Measurements from ENCODE around the gene SRGAP3.

Gene SRGAP3

DNA sequence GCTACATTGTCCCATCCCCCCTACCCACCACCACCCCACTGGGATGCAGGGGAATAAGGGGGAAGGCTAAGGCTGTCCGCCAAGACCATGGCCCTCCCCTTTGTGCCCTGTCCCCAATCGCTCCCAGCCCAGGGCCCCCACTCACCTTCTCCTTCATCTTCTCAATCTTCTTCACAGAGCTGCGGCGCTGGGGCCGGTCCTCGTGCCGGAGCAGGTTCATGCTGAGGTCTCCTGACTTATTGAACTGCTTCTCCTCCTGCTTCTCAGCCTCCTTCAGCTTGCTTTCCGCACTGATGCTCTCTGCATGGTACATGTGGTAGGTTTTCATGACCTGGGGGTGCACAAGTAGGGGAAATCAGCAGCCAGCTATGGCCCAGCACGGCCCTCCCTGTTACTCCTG, 185.2 kb downstream of the SRGAP3 start:
- no peak for DNase-seq (ENCODE audit: low read depth in 2 of 3, low spot score in 2 of 3)

DNA sequence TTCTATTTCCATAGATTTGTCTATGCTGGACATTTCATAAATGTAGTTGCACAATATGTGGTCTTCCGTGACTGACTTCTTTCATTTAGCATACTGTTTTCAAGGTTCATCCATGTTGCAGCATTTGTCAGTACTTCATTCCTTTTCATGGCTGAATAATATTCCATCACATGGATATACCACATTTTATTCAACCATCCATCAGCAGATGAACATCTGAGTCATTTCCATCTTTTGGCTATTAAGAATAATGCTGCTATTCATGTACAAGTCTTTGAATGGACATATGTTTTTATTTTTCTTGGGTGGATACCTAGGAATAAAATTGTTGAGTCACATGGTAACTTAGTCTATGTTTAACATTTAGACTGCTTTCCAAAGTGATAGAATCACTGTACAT, 186.9 kb downstream of the SRGAP3 start:
- DNase-seq (ENCODE audit: low read depth in 2 of 3, low spot score in 2 of 3) = no peak

DNA sequence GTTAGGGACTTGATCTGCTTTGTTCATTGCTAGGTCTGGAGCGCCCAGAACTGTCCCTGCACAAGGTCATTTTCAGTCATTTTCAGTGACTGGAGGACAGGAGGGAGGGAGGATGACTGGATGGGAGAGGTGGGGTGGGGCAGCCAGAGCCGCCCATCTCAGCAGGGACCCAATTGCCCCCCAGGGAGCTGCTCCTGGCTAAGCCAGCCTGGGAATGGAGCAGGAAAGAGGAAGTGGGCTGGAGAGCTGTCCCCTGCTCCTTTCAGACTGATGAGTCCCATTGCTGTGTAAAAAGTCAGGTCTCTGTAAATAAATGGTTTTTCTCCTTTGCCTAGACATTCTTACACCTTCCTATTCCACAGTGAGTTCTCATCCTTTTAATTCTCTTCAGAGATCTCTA, 187.8 kb downstream of the SRGAP3 start:
- DNase-seq (ENCODE audit: low read depth in 2 of 3, low spot score in 2 of 3) = no peak

DNA sequence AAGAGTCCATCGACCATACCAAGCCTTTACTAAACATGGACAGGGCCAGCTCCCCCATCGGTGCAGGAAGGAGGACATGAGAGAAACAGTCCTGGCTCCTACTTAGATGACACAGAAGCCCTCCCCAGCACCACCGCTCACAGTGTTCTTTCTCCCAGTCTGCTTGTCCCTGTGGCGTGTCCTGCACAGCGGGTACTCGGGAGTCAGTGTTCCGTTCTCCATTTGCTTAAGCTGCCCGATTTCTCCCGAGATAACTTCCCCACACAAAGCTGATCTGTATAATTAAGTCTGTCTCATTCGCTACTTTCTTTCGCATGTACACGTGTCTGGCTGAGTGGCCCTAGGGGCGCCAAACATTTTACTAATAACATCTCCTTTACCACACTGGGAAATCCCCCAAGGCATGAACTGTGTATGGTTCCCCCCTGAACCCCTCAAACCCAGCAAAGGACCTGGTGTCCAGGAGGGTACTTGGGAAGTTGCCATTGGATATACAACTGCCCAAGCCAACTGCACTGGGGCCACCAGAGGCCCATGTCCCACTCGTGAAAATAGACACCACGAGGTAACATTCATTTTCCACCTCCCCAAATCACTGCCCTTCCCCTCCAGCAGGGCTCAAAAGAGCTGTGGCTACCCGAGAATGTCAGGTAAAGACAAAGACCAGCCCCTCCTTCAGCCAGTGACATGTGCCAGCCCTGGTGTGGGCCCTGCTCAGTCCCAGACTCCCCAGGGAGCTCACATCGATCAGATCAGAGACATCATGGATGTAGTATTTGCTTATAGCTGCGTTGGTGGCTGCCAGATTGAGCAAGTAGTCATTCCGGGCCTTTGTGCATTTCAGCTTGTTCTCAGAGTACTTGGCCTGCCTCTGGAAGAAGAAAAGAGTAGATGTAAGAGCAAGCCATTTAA, 189.7 kb downstream of the SRGAP3 start:
- DNase-seq (ENCODE audit: low read depth in 2 of 3, low spot score in 2 of 3) = no peak

DNA sequence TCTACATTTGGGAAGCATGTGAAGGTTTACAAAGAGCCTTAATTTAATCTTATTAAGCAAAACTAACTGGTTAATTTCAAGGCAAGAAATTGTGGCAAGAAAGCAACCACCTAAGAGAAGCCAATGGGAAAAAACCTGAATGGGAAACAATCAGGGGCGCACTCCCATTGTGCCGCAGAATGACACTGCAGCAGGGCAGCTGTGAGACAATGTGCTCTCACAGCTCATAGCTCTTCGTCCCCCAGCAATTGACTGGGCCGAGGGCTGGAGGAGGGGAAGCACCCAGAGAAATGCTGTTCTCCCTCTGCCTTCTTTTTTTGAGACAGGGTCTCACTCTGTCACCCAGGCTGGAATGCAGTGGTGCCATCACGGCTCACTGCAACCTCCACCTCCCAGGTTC, 192.9 kb downstream of the SRGAP3 start:
- no peak for DNase-seq (ENCODE audit: low read depth in 2 of 3, low spot score in 2 of 3)

DNA sequence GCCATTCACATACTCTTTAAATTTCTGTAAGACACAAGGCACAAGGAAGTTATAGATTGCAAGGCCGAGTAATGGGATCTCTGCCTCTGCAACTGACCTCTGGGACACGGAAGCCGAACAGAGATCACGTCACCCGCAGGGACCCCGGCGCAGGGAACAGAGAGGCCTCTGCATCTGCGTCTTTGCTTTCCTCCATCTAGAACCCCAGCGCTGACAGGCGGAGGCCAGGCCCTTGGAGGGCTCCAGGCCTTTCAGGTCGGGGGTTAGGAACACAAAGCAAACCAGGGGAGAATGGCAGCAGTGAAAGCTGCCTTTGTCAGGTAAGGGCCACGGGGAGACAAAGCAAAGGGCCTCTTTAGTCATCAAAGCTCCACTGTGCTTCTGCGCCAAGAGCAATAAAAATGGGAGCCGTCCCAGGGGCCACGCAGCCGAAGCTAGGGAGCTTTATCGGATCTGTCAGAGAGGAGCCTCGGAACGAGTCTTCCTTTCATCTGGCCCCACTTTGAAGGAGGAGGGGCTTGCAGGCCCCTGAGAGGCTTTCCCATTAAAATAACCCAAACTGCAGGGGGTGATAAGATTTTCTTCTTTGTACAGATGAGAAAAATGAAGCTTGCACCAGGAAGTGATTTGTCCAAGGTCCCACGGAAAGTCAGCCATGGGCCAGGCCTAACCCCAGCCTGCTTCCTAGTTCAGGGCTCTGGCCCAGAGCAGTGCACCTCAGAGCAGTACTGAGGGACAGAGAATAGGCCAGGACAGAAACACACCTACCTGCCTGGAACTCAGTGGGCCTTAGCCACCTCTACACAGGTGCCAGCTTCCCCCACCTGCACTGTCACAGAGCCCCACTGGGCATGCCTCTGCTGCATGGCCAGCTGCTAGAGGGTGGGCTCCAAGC, 201.7 kb downstream of the SRGAP3 start:
- DNase-seq (ENCODE audit: low read depth in 2 of 3, low spot score in 2 of 3) = no peak

DNA sequence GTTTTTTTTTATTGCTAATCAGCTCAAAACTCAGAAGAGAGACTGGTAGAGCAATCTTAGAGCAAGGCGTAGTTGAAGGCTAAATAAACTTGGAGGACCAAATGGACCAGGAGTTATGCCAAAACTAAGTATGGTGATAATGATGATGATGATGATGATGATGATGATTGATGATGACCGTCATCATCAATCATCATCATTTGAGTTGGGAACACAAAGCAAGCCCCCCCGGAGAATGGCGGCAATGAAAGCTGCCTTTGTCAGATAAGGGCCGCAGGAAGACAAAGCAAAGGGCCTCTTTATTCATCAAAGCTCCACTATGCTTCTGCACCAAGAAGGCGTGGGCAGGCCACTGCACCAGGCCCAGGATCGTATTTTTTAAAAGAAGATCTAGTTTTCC, 204.1 kb downstream of the SRGAP3 start:
- no peak for DNase-seq (ENCODE audit: low read depth in 2 of 3, low spot score in 2 of 3)

DNA sequence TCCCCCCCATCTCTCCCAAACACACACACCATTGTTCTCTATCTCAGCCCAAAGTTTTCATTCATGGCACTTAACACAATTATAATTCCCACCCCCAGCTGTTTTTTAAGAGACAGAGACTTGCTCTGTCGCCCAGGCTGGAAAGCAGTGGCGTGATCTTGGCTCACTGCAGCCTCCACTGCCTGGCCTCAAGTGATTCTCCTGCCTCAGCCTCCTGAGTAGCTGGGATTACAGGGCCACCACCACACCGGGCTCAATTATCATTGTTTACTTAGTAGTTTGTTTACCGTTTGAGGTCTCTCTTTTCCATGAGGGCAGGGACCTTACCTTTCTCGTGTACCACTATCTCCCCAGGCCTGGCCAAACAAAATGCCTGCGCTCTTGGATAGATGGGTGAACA, 206.4 kb downstream of the SRGAP3 start:
- DNase-seq (ENCODE audit: low read depth in 2 of 3, low spot score in 2 of 3) = no peak

DNA sequence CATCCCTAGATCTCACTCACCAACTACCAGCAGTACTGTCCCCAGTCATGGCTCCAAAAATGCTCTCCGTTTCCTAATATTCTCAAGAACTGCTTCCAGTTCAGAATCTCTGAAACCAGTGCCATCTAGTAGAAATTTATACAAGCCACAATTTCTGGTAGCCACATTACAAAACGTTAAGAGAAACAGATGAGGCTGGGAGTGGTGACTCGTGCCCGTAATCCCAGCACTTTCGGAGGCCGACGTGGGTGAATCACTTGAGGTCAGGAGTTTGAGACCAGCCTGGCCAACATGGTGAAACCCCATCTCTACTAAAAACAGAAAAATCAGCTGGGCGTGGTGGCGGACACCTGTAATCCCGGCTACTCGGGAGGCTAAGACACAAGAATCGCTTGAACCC, 207.8 kb downstream of the SRGAP3 start:
- no peak for DNase-seq (ENCODE audit: low read depth in 2 of 3, low spot score in 2 of 3)

DNA sequence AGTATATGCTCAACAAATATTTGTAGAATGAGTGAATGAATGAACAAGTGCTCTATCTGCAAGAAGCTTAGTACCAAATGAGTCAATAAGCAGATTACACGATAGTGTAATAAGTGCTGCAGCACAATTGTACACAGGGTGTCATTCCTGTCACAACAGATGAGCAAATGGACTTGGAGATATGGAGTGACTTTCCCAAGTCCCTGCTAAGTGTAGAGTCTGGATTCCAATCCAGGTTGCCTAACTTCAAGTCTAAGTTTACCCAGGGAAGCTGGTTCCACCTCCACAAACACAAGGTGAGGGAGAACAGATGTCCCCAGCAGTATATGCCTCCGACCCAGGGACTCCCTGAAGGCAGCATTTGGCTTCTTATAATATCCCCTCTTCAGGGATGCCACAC, 208.4 kb downstream of the SRGAP3 start:
- no peak for DNase-seq (ENCODE audit: low read depth in 2 of 3, low spot score in 2 of 3)

DNA sequence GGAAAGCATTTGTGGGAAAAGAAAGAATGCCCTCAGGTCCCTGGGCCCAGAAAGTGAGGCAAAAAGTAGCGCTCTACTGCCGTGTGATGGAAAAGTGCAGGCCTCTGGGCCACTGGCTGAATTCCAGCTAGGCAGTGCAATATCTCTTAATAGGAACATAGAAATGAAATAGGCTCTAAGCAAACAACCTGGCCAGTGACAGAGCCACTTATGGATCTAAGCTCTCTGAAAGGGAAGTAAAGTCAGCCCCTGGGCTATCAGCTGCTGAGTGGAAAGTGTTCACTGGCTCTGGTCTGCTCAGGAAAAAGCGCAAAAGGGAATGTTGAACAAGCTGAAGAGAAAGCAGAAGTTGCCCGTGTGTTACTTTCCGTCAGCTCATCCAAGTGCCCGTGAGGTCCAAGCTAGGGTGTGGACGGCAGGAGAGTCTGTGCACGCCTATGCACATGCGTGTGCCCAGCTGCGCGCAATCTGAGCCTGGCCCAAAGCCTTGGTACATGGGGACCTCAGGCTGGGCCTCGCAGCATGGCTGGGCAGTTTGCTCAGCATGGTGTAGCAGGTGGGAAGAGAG, 212.2 kb downstream of the SRGAP3 start:
- DNase-seq (ENCODE audit: low read depth in 2 of 3, low spot score in 2 of 3) = no peak

DNA sequence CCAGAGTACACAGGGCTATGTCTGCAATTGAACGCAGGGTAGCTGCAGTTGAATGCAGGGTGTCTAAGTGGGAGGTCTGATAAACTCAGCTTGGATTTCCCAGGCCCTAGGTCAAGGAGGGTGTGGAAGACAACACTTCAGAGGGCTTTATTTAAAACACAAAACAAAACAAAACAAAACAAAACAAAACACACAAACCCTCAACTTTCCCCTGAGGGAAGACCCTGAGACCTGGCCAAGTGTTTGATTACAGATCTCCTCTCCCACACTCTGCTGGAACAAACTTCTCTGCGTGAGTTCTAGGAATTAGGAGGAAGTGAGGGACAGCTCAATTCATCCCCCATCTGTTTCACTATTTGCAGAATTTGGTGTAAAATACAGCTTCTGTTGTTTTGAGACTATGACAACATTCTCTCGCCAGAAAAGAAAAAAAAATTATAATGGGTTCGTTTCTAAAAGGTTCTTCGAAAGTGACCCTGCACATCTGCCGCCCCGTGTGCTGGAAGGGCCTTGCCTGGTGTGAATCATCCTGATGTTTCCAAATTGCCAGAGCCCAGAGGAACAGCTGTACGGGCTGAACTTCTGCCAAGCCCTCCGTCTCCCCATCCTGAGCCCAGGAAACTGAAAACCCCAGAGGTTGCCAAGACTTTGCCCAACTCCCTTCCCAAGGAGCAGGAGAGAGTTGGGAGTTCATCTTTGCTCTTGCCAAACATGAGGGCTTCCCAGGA, 212.9 kb downstream of the SRGAP3 start:
- no peak for DNase-seq (ENCODE audit: low read depth in 2 of 3, low spot score in 2 of 3)

DNA sequence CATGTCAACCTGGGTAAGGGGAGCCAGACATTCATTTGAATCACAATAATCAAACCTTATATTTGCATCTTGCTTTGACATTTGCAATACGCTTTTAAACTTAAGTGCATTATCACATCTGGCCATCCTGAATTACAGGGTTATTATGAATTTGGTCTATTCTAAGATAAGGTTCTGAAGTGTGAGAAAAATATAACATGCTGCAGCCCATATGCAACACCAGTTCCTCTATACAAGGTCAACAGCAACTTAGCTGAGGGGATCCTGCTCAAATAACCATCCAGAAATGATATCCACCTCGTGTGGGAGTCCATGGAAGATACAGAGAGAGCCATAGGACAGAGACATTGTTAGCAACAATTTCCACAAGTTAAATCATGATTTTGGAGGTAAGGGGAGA, 213.5 kb downstream of the SRGAP3 start:
- no peak for DNase-seq (ENCODE audit: low read depth in 2 of 3, low spot score in 2 of 3)

DNA sequence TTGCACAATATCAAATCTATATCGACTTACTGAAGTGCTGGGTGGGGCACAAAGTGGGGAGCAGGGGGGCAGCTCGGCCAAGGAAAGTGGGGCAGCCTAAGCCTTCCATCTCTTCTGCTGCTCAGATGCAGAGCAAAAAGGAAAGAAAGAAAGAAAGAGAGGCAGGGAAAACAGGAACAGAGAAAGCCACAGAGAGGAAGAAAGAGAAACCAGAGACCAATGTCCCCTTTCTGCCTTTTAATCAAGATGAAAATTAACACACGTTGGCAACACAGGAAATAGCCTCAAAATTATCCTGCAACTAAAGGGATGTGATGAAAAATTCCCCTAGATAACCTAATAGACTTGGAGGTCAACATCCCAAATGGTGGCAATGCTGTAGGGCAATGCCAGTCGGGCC, 214.0 kb downstream of the SRGAP3 start:
- no peak for DNase-seq (ENCODE audit: low read depth in 2 of 3, low spot score in 2 of 3)

DNA sequence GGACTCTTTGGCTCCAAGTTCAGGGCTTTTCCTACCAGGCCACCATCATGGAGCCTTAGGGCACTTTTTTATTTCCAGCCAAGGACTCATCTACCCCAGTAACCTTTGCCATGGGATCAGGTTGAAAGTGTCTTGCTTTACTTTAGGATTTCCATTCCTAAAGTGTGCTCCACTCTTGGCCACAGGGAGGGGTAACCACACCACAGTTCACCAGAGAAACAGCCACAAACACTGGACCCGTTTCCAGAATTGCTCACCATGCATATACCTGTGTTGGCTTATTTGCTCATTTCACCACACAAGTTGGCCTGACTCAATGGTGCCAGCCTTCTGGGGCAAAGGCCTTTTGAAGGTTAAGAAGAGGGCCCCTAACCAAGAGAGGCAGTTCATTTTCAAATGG, 215.6 kb downstream of the SRGAP3 start:
- no peak for DNase-seq (ENCODE audit: low read depth in 2 of 3, low spot score in 2 of 3)

DNA sequence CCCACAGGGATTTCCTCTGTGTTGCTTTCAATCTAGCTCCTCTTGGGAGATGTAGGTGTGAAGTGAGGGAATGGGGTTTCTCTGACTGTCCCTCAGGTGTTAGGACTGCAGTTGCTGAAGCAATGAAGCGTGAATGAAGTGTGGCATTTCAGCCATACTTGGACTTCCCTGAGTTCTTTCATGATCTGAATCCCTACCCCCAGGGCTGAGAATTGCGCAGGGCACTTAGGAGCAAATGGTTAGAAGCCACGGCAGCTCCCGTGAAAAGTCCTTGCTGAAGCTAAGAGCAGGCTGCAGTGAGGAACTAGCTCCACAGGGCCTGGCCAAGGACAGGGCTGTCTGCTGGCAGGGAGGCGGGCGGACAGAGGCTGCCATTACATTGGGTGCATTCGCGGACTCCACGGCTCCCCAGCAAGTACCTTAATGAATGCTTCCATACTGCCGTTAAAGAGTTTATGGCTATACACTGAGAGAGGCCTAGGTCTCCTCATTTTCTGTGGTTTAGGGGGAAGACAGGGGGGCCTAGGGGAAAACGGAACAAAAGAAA, 217.1 kb downstream of the SRGAP3 start:
- DNase-seq (ENCODE audit: low read depth in 2 of 3, low spot score in 2 of 3) = no peak

DNA sequence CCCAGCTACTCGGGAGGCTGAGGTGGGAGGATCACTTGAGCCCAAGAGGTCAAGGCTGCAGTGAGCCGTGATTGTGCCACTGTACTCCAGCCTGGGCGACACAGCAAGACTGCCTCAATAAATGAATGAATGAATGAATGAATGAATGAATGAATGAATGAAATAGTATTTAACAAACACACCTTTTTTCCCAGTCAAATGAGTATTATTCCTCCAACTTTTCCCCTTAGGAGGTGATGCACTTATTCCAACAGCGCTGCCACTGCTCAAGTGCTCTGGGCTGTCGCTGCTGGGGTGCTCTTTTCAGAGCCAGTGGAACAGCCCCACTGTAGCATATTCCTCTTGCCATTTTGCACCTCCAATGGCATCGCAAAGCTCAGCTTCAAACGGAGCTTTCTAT, 219.4 kb downstream of the SRGAP3 start:
- DNase-seq (ENCODE audit: low read depth in 2 of 3, low spot score in 2 of 3) = no peak

DNA sequence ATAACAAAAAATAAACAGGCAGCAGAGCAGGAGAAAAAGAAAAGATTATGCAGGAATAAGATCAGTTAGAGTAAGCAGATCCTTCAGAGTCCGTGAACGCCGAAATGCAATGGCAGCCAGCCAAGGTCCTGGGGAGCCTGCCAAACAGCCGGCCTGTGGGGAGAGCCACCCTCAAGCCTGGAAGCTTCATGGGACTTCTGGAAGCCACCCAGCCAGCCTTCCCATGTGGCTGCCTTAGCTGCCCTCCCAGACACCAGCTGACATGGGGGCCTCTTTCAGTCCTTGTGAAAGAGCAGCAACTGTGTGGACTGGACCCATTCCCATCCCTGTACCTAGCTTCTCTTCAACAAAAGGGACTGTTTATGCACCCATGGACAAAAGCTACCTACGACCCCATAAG, 221.3 kb downstream of the SRGAP3 start:
- DNase-seq (ENCODE audit: low read depth in 2 of 3, low spot score in 2 of 3) = no peak

DNA sequence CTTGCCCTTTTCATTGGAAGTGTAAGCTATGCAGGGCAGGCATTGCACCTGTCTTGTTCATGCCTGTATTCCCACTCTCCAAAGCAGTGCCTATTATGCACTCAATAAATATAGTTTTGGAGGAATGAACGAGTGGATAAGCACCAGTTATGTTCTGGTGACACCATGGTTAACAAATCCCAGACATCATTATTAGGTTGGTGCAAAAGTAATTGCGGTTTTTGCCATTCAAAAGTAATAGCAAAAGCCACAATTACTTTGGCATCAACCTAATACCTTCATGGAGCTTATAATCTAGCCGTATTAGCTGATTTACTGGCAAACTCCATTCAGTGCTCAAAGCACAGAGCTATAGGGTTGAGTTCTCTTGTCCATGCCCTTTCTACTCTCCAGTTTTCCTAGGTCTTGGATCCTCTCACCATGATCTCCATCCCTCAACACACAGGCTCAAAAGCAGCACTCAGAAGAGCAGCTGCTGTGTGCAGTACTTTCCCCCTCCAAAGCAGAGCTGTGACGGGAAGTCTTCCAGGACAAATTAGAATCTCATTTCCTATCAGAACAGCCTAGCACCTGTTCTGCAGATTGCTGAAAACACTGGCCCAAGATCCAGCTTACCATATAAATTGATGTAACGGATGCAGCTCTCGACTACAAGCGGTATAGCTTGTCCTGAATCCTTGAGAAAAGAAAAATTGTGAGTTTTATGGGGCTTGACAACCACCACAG, 223.0 kb downstream of the SRGAP3 start:
- DNase-seq (ENCODE audit: low read depth in 2 of 3, low spot score in 2 of 3) = no peak

DNA sequence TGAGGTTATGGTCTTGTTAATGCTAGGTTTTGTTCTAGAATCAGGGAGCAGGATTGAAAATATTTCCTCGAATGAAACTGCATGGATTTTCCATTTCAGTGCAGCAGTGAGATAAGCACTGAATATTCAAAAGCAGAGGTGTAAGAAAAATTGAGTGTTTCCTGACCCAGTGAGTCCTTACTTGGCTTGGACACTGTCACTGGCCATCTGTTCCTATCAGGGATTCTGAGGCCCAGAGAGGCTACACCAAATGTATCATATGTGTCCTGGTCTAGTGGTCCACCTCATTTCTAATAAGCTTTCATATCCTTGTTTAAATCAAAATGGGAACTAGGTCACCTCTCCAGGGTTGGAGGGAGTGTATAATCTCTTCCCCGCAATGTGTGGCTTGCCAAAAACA, 225.1 kb downstream of the SRGAP3 start:
- DNase-seq (ENCODE audit: low read depth in 2 of 3, low spot score in 2 of 3) = no peak

Measured in activated CD8-positive, alpha-beta memory T cell treated with anti-CD3 and anti-CD28 coated beads for 48 hours (primary cell).